GM23338 (cell line): ENCODE results near the gene VGLL4. TPM values are rescaled to one million over a fixed set of nuclear protein-coding genes. Genes with fewer than 3 reads are reported as not detected.

Experiments
- ATAC-seq: fragments of 200-7000 bp; cut with Tn5 transposase; 3 replicates; pipeline ENCODE4 v1.9.1; 2020
- DNase-seq: peaks from one replicate; pipeline ENCODE4 v3.0.0-alpha.2; 2015; ENCODE audit warnings: low spot score
- H2AFZ ChIP-seq: fragments of 200-600 bp; sonication (generic); 2 replicates; pipeline ENCODE4 v1.8.0; 2016; ENCODE audit warnings: antibody characterized with exemption, mild to moderate bottlenecking, moderate library complexity
- H3F3A ChIP-seq: fragments of 200-600 bp; sonication (generic); replicated peaks from 2 replicates; pipeline ENCODE4 v1.8.0; 2017; ENCODE audit warnings: antibody characterized with exemption, mixed run types, low read depth
- H3K27ac ChIP-seq: fragments of 200-600 bp; sonication (generic); 2 replicates; pipeline ENCODE4 v1.6.1; 2016; ENCODE audit warnings: low read depth
- H3K27me3 ChIP-seq: fragments of 200-600 bp; sonication (generic); 2 replicates; pipeline ENCODE4 v1.8.0; 2016; ENCODE audit warnings: mild to moderate bottlenecking, mixed run types, moderate library complexity; ENCODE audit not compliant: insufficient read depth
- H3K36me3 ChIP-seq: fragments of 200-600 bp; sonication (generic); 2 replicates; pipeline ENCODE4 v1.8.0; 2016; ENCODE audit warnings: mild to moderate bottlenecking; ENCODE audit not compliant: insufficient read depth
- H3K4me1 ChIP-seq: fragments of 200-600 bp; sonication (generic); 2 replicates; pipeline ENCODE4 v1.8.0; 2016; ENCODE audit warnings: mild to moderate bottlenecking, moderate library complexity; ENCODE audit not compliant: insufficient read depth
- H3K4me2 ChIP-seq: fragments of 200-600 bp; sonication (generic); 2 replicates; pipeline ENCODE4 v1.7.1; 2017; ENCODE audit warnings: mixed run types
- H3K4me3 ChIP-seq: fragments of 200-600 bp; sonication (generic); 2 replicates; pipeline ENCODE4 v1.6.1; 2016; ENCODE audit warnings: mixed run types
- H3K79me2 ChIP-seq: fragments of 200-600 bp; sonication (generic); replicated peaks from 2 replicates; pipeline ENCODE4 v1.8.0; 2017; ENCODE audit warnings: mild to moderate bottlenecking; ENCODE audit not compliant: insufficient read depth
- H3K9me2 ChIP-seq: fragments of 200-600 bp; sonication (generic); 2 replicates; pipeline ENCODE4 v1.8.0; 2017; ENCODE audit not compliant: insufficient read depth
- H4K20me1 ChIP-seq: fragments of 200-600 bp; sonication (generic); replicated peaks from 2 replicates; pipeline ENCODE4 v1.8.0; 2017; ENCODE audit warnings: mild to moderate bottlenecking; ENCODE audit not compliant: insufficient read depth
- H3K27ac Mint-ChIP-seq: 2 replicates; pipeline ENCODE4 v1.8.0; 2020; ENCODE audit warnings: inconsistent platforms, mild to moderate bottlenecking, moderate library complexity, mixed read lengths
- H3K27me3 Mint-ChIP-seq: 3 replicates; pipeline ENCODE4 v1.8.0; 2022; ENCODE audit warnings: low read depth, mild to moderate bottlenecking, moderate library complexity, mixed read lengths, inconsistent platforms; ENCODE audit not compliant: insufficient read depth, poor library complexity
- H3K36me3 Mint-ChIP-seq: 3 replicates; pipeline ENCODE4 v1.8.0; 2021; ENCODE audit warnings: low read depth, mild to moderate bottlenecking, inconsistent platforms, moderate library complexity, mixed read lengths
- H3K4me1 Mint-ChIP-seq: 3 replicates; pipeline ENCODE4 v1.8.0; 2020; ENCODE audit warnings: mild to moderate bottlenecking, inconsistent platforms, mixed read lengths
- H3K4me3 Mint-ChIP-seq: 3 replicates; pipeline ENCODE4 v1.8.0; 2021; ENCODE audit warnings: moderate library complexity, mild to moderate bottlenecking, inconsistent platforms, mixed read lengths
- H3K9me3 Mint-ChIP-seq: 3 replicates; pipeline ENCODE4 v1.8.0; 2020; ENCODE audit warnings: moderate library complexity, mild to moderate bottlenecking, inconsistent platforms, mixed read lengths
- CREB1 ChIP-seq: fragments of 250-450 bp; sonication (Bioruptor Pico); IDR thresholded peaks from 2 replicates; pipeline ENCODE4 v1.5.0; 2020; ENCODE audit warnings: low read depth, mild to moderate bottlenecking, moderate library complexity
- CTCF ChIP-seq, 2 experiments: fragments of 200-600 bp in 1 of 2; sonication (generic) in 1 of 2; conservative IDR thresholded peaks; 2 replicates each; pipeline versions ENCODE4 v1.5.1 to v1.6.1; 2016 to 2017; ENCODE audit warnings: antibody characterized with exemption in 2 of 2, low read depth in 2 of 2, mild to moderate bottlenecking in 2 of 2, moderate library complexity in 1 of 2
- EZH2 ChIP-seq: fragments of 200-600 bp; sonication (generic); IDR thresholded peaks from one replicate; pipeline ENCODE4 v1.8.0; 2017; ENCODE audit warnings: antibody characterized with exemption, mild to moderate bottlenecking, low read depth; ENCODE audit not compliant: unreplicated experiment
- NANOG ChIP-seq: IDR thresholded peaks from 2 replicates; pipeline ENCODE4 v1.6.1; 2016; ENCODE audit warnings: antibody characterized with exemption, borderline replicate concordance
- REST ChIP-seq: IDR thresholded peaks from one replicate; pipeline ENCODE4 v1.6.1; 2018; ENCODE audit warnings: antibody characterized with exemption; ENCODE audit not compliant: unreplicated experiment
- STAT1 ChIP-seq: IDR thresholded peaks from one replicate; pipeline ENCODE4 v1.6.1; 2016; ENCODE audit warnings: antibody characterized with exemption; ENCODE audit not compliant: unreplicated experiment
- ZNF114 ChIP-seq: fragments of 250-450 bp; sonication (Bioruptor Pico); IDR thresholded peaks from 2 replicates; pipeline ENCODE4 v1.5.0; 2020; ENCODE audit warnings: mild to moderate bottlenecking, moderate library complexity
- polyA plus RNA-seq: library from polyadenylated mRNA; unstranded; fragments of >200 nt; fragmentation: Nextera tagmentation; extraction: Ambion mirVana; gene quantifications from 2 replicates; pipeline ENCODE4 v1.2.1, GENCODE V29; 2016
- total RNA-seq: library from RNA; depleted of rRNA; stranded (reverse); fragments of >200 nt; shearing (Covaris generic); gene quantifications from 2 replicates; pipeline ENCODE4 v1.2.3, GENCODE V29; 2014
- TF ChIP-seq, protein P1 (sequence below): fragments of 250-450 bp; sonication (Bioruptor Pico); IDR thresholded peaks from 2 replicates; pipeline ENCODE4 v1.5.0; 2020; ENCODE audit warnings: mild to moderate bottlenecking, moderate library complexity

The VGLL4 gene
- total and polyA plus RNA-seq, 2 experiments from 2014 or later: 20.8 to 45.9 TPM

DNA sequence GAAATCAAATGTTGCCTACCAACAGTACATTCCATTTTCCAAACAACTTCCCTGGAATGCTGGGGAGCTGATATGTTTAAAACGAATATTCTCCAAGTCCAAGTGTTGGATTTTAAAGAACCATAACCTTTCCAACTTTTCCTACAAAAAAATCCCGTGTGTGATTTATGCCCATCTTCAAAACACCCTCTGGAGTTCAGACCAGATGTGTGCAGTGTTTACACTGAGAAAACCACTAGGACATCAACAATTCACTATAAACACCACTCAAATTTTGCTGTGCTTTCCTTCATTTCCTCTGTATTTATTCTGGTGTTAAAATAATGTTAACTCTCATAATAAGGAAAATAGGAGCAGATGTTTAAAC, 2.4 kb downstream of the VGLL4 start:
- H3K27me3 ChIP-seq: no peaks in the 10 kb centered on the region
- no peaks in the 10 kb centered on the region for H3K36me3 ChIP-seq
- no peak overlapping the region; the same call in 1 of the 2 replicates for H3K27ac ChIP-seq
- Mint-ChIP-seq H3K4me1 (peaks cover 50% of the 10 kb centered on the region), H3K27me3 (peaks cover 11% of the 10 kb centered on the region), H3K4me3 (peak overlapping the region; percentile 97), H3K27ac (peak overlapping the region; percentile 97), H3K36me3 (no peaks in the 10 kb centered on the region), H3K9me3 (no peaks in the 10 kb centered on the region)
- H3F3A ChIP-seq: peaks cover 6% of the 10 kb centered on the region; the same call in 1 of the 2 replicates
- H3K9me2 ChIP-seq: no peaks in the 10 kb centered on the region
- DNase-seq (no peak), ATAC-seq (no peak)
- peak overlapping the region; percentile 73 for H3K4me2 ChIP-seq
- H2AFZ ChIP-seq: no peak overlapping the region
- peak overlapping the region; percentile 83 for H3K4me3 ChIP-seq
- H3K79me2 ChIP-seq: peaks cover 60% of the 10 kb centered on the region
- H3K4me1 ChIP-seq: peaks cover 22% of the 10 kb centered on the region
- TF ChIP-seq CREB1 (CRISPR knock-in tag) (no peak), NANOG (no peak), CTCF (conservative IDR thresholded peaks at IDR 0.05; ENCODE audit: low read depth in 2 of 2) (no peak), EZH2 (no peak), REST (no peak), ZNF114 (CRISPR knock-in tag) (no peak), STAT1 (no peak)
- TF ChIP-seq, protein P1, sequence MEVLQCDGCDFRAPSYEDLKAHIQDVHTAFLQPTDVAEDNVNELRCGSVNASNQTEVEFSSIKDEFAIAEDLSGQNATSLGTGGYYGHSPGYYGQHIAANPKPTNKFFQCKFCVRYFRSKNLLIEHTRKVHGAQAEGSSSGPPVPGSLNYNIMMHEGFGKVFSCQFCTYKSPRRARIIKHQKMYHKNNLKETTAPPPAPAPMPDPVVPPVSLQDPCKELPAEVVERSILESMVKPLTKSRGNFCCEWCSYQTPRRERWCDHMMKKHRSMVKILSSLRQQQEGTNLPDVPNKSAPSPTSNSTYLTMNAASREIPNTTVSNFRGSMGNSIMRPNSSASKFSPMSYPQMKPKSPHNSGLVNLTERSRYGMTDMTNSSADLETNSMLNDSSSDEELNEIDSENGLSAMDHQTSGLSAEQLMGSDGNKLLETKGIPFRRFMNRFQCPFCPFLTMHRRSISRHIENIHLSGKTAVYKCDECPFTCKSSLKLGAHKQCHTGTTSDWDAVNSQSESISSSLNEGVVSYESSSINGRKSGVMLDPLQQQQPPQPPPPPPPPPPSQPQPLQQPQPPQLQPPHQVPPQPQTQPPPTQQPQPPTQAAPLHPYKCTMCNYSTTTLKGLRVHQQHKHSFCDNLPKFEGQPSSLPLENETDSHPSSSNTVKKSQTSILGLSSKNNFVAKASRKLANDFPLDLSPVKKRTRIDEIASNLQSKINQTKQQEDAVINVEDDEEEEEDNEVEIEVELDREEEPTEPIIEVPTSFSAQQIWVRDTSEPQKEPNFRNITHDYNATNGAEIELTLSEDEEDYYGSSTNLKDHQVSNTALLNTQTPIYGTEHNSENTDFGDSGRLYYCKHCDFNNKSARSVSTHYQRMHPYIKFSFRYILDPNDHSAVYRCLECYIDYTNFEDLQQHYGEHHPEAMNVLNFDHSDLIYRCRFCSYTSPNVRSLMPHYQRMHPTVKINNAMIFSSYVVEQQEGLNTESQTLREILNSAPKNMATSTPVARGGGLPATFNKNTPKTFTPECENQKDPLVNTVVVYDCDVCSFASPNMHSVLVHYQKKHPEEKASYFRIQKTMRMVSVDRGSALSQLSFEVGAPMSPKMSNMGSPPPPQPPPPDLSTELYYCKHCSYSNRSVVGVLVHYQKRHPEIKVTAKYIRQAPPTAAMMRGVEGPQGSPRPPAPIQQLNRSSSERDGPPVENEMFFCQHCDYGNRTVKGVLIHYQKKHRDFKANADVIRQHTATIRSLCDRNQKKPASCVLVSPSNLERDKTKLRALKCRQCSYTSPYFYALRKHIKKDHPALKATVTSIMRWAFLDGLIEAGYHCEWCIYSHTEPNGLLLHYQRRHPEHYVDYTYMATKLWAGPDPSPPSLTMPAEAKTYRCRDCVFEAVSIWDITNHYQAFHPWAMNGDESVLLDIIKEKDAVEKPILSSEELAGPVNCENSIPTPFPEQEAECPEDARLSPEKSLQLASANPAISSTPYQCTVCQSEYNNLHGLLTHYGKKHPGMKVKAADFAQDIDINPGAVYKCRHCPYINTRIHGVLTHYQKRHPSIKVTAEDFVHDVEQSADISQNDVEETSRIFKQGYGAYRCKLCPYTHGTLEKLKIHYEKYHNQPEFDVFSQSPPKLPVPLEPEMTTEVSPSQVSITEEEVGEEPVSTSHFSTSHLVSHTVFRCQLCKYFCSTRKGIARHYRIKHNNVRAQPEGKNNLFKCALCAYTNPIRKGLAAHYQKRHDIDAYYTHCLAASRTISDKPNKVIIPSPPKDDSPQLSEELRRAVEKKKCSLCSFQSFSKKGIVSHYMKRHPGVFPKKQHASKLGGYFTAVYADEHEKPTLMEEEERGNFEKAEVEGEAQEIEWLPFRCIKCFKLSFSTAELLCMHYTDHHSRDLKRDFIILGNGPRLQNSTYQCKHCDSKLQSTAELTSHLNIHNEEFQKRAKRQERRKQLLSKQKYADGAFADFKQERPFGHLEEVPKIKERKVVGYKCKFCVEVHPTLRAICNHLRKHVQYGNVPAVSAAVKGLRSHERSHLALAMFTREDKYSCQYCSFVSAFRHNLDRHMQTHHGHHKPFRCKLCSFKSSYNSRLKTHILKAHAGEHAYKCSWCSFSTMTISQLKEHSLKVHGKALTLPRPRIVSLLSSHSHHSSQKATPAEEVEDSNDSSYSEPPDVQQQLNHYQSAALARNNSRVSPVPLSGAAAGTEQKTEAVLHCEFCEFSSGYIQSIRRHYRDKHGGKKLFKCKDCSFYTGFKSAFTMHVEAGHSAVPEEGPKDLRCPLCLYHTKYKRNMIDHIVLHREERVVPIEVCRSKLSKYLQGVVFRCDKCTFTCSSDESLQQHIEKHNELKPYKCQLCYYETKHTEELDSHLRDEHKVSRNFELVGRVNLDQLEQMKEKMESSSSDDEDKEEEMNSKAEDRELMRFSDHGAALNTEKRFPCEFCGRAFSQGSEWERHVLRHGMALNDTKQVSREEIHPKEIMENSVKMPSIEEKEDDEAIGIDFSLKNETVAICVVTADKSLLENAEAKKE: no peak
- H4K20me1 ChIP-seq: 0 out of 2 replicates have a peak, but pooled peaks cover 4% of the 10 kb centered on the region
